ENCODE data around the gene ALAS1.
A peak's percentile ranks its signal among the peaks of the same experiment; 100 is the strongest.

The ALAS1 gene

GRCh38 chr3:52243791-52244628, 46.0 kb downstream of the ALAS1 start:
- no peak overlapping the region for H3K27ac ChIP-seq
- no peaks in the 10 kb centered on the region for H3K9me3 ChIP-seq
- no peak for TF ChIP-seq CTCF (IDR thresholded peaks at IDR 0.05)
- intact Hi-C loops (cut with DNase I; ENCODE audit: low total_unique reads) = no loop called here
- peak; percentile 47 to 73 for DNase-seq
- peaks cover 0 to 13% (median 5%) of the 10 kb centered on the region in 3 donors for H3K36me3 ChIP-seq
- H3K27me3 ChIP-seq = no peaks in the 10 kb centered on the region
- no peak overlapping the region for H3K4me3 ChIP-seq
- H3K4me1 ChIP-seq = peaks cover 0 to 36% (median 24%) of the 10 kb centered on the region in 4 donors

- Histone ChIP-seq H3K4me1 (peaks cover 0 to 23% (median 15%) of the 10 kb centered on the region in 4 donors), H3K27me3 (no peaks in the 10 kb centered on the region), H3K4me3 (peak within 1 kb of the TSS; percentile 60 to 65), H3K9me3 (no peaks in the 10 kb centered on the region), H3K27ac (peak within 1 kb of the TSS; percentile 80 to 92), H3K36me3 (peaks cover 0 to 29% (median 20%) of the 10 kb centered on the region in 3 donors)
- peak in 1 of 2 donors; percentile 78 for DNase-seq
- intact Hi-C loops (cut with DNase I; ENCODE audit: low total_unique reads) = no loop called here
- no peak for TF ChIP-seq CTCF (IDR thresholded peaks at IDR 0.05)
Measured at GRCh38 chr3:52245322-52246263, 47.6 kb downstream of the ALAS1 start, which contains the start of gene PPM1M. Gene PPM1M (plus strand): TSS chr3:52245759. CDS start chr3:52245825, 66 bp downstream.

- H3K9me3 ChIP-seq = no peaks in the 10 kb centered on the region
- peak overlapping the region; percentile 60 to 65 for H3K4me3 ChIP-seq
- peaks cover 0 to 22% (median 15%) of the 10 kb centered on the region in 4 donors for H3K4me1 ChIP-seq
- intact Hi-C loops (cut with DNase I; ENCODE audit: low total_unique reads) = no loop called here
- H3K36me3 ChIP-seq = peaks cover 1 to 35% (median 27%) of the 10 kb centered on the region in 3 donors
- no peak for TF ChIP-seq CTCF (IDR thresholded peaks at IDR 0.05)
- H3K27ac ChIP-seq = peak overlapping the region; percentile 80 to 92
- DNase-seq = no peak
- H3K27me3 ChIP-seq = no peaks in the 10 kb centered on the region
Measured at GRCh38 chr3:52246264-52246620, 48.3 kb downstream of the ALAS1 start.

- Histone ChIP-seq H3K9me3 (no peaks in the 10 kb centered on the region), H3K4me1 (peaks cover 0 to 22% (median 15%) of the 10 kb centered on the region in 4 donors), H3K36me3 (peaks cover 7 to 41% (median 33%) of the 10 kb centered on the region in 3 donors), H3K27ac (peak overlapping the region; percentile 80 to 92), H3K27me3 (no peaks in the 10 kb centered on the region), H3K4me3 (peak overlapping the region; percentile 60 to 65)
- intact Hi-C loops (cut with DNase I; ENCODE audit: low total_unique reads) = no loop called here
- TF ChIP-seq CTCF (IDR thresholded peaks at IDR 0.05) = no peak
- peak in 1 of 2 donors; percentile 67 for DNase-seq
Measured at GRCh38 chr3:52246728-52247408, 48.9 kb downstream of the ALAS1 start.

Measured in tibial artery (tissue), 4 donors.